Calu3 (cell line): ENCODE measurements around the gene CCDC6. TPM values are rescaled to one million over a fixed set of nuclear protein-coding genes. Genes with fewer than 3 reads are reported as not detected.

Experiments
- BruUV-seq: library from RNA; stranded (reverse); fragments of 400-500 nt; replicated peaks from 2 replicates; lab custom pipeline; 2021; lab: Mats Ljungman, UMichigan
- CTCF ChIA-PET: fragments of 300-600 bp; sonication (Branson Sonifier 250); formaldehyde crosslinking; loops from one replicate; lab custom pipeline; 2022; ENCODE audit warnings: antibody characterized with exemption; lab: Charles Lee
- DNase-seq: peaks from one replicate; pipeline ENCODE4 v3.0.0; 2022
- H3K27ac Mint-ChIP-seq: one replicate; pipeline ENCODE4 v1.8.0; 2022; ENCODE audit warnings: mixed read lengths; ENCODE audit not compliant: unreplicated experiment
- H3K27me3 Mint-ChIP-seq: one replicate; pipeline ENCODE4 v1.8.0; 2022; ENCODE audit warnings: mixed read lengths; ENCODE audit not compliant: unreplicated experiment
- H3K36me3 Mint-ChIP-seq: one replicate; pipeline ENCODE4 v1.8.0; 2022; ENCODE audit warnings: mild to moderate bottlenecking, moderate library complexity, mixed read lengths; ENCODE audit not compliant: insufficient read depth, unreplicated experiment
- H3K4me1 Mint-ChIP-seq: one replicate; pipeline ENCODE4 v1.8.0; 2022; ENCODE audit warnings: mild to moderate bottlenecking, low read depth, mixed read lengths; ENCODE audit not compliant: unreplicated experiment
- H3K4me3 Mint-ChIP-seq: one replicate; pipeline ENCODE4 v1.8.0; 2022; ENCODE audit warnings: mild to moderate bottlenecking, low read depth, moderate library complexity, mixed read lengths; ENCODE audit not compliant: unreplicated experiment
- H3K9me3 Mint-ChIP-seq: one replicate; pipeline ENCODE4 v1.8.0; 2022; ENCODE audit warnings: low read depth, mixed read lengths; ENCODE audit not compliant: unreplicated experiment
- intact Hi-C: fragments of 100-400 bp; cut with micrococcal nuclease; formaldehyde crosslinking; loops from one replicate; pipeline ENCODE4 v1.10.0; 2022; ENCODE audit not compliant: unreplicated experiment
- total RNA-seq: library from RNA; stranded (reverse); gene quantifications from 2 replicates; pipeline ENCODE4 v1.2.3, GENCODE V29; 2022
- TF ChIP-seq, protein P1 (sequence below): fragments of 200-600 bp; IDR thresholded peaks from one replicate; pipeline ENCODE4 v1.8.0; 2022; ENCODE audit warnings: antibody characterized with exemption; ENCODE audit not compliant: unreplicated experiment

Gene CCDC6
- total RNA-seq, 1 experiment from 2014 or later = 115 TPM

DNA sequence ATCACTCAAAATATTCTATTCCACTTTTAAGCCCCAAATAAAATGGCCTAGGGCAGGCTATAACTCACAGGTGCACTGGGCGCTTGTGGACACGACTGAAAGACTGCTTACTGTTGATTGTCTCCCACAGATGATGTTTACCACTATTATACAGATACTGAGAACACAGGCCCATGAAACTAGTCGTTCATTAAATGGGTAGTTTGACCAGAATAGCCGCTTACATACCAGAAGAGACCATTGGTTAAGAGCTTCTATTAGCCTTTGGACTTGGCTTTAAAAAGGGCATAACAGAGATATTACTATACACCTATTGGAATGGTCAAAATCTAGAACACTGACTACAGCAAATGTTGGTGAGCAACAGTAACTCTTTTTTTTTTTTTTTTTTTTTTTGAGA, 4.3 kb downstream of the CCDC6 start:
- peaks cover 45% of the 10 kb centered on the region for H3K36me3 Mint-ChIP-seq
- H3K9me3 Mint-ChIP-seq = no peaks in the 10 kb centered on the region
- DNase-seq = no peak
- intact Hi-C loops = no loop called here
- H3K4me1 Mint-ChIP-seq = peaks cover 83% of the 10 kb centered on the region
- CTCF ChIA-PET = interaction anchor here (0.7 kb wide), 1 partner anchor 216 kb away, joined by 4 read pairs; no protein-coding TSS in a partner anchor
- peak overlapping the region; percentile 25 for H3K4me3 Mint-ChIP-seq
- BruUV-seq = no TSS peak
- no peaks in the 10 kb centered on the region for H3K27me3 Mint-ChIP-seq
- TF ChIP-seq, protein P1, sequence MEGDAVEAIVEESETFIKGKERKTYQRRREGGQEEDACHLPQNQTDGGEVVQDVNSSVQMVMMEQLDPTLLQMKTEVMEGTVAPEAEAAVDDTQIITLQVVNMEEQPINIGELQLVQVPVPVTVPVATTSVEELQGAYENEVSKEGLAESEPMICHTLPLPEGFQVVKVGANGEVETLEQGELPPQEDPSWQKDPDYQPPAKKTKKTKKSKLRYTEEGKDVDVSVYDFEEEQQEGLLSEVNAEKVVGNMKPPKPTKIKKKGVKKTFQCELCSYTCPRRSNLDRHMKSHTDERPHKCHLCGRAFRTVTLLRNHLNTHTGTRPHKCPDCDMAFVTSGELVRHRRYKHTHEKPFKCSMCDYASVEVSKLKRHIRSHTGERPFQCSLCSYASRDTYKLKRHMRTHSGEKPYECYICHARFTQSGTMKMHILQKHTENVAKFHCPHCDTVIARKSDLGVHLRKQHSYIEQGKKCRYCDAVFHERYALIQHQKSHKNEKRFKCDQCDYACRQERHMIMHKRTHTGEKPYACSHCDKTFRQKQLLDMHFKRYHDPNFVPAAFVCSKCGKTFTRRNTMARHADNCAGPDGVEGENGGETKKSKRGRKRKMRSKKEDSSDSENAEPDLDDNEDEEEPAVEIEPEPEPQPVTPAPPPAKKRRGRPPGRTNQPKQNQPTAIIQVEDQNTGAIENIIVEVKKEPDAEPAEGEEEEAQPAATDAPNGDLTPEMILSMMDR = no peak
- H3K27ac Mint-ChIP-seq = peak overlapping the region; percentile 79

DNA sequence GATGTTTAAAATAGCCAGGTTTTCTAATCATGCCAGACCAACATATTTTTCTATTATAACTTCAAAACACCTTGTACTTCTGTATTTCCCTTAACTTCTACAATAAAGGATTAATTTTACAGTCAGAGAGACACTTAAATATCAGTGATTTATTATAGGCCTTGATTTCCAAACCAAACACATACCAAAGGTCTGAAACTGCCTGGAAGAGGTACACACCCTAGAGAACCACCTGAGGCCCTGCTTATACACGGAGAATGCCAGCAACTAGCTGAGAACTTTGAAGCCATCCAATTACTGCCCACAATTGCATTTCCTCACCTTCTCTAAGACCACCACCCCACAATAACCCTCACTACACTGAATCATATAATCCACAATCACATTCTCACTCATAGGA, 4.9 kb downstream of the CCDC6 start:
- TF ChIP-seq, protein P1 = no peak
- DNase-seq = no peak
- no TSS peak for BruUV-seq
- Mint-ChIP-seq H3K36me3 (peaks cover 43% of the 10 kb centered on the region), H3K9me3 (no peaks in the 10 kb centered on the region), H3K27me3 (no peaks in the 10 kb centered on the region), H3K4me3 (peak overlapping the region; percentile 25), H3K27ac (peak overlapping the region; percentile 79), H3K4me1 (peaks cover 82% of the 10 kb centered on the region)
- CTCF ChIA-PET = no interaction called here
- intact Hi-C loops = no loop called here

GRCh38 chr10:59900048-59900727, 6.2 kb downstream of the CCDC6 start:
- peak overlapping the region; percentile 25 for H3K4me3 Mint-ChIP-seq
- intact Hi-C loops = no loop called here

GRCh38 chr10:59898125-59898835, 8.1 kb downstream of the CCDC6 start:
- DNase-seq = no peak
- no TSS peak for BruUV-seq
- Mint-ChIP-seq H3K4me3 (no peak overlapping the region), H3K27ac (no peak overlapping the region), H3K9me3 (no peaks in the 10 kb centered on the region), H3K27me3 (no peaks in the 10 kb centered on the region), H3K4me1 (peaks cover 90% of the 10 kb centered on the region), H3K36me3 (peaks cover 29% of the 10 kb centered on the region)
- intact Hi-C loops = no loop called here
- CTCF ChIA-PET = interaction anchor here (0.6 kb wide), 1 partner anchor 87 kb away, joined by 5 read pairs; no protein-coding TSS in a partner anchor
- TF ChIP-seq, protein P1 = no peak

More at GRCh38 chr10:59900048-59900727, 6.2 kb downstream of the CCDC6 start:
- TF ChIP-seq, protein P1 = no peak
- no peaks in the 10 kb centered on the region for H3K9me3 Mint-ChIP-seq
- peaks cover 93% of the 10 kb centered on the region for H3K4me1 Mint-ChIP-seq
- no peaks in the 10 kb centered on the region for H3K27me3 Mint-ChIP-seq
- BruUV-seq = no TSS peak
- CTCF ChIA-PET = interaction anchor here (0.6 kb wide), 2 partner anchors 65 to 91 kb away, joined by 3 read pairs; no protein-coding TSS in a partner anchor
- H3K27ac Mint-ChIP-seq = peak overlapping the region; percentile 30
- DNase-seq = no peak
- H3K36me3 Mint-ChIP-seq = peaks cover 34% of the 10 kb centered on the region
